Cardiac muscle cell (in vitro differentiated cells and primary cell): Measurements from ENCODE around the gene KCNMB2. TPM values are rescaled to one million over a fixed set of nuclear protein-coding genes. Genes with fewer than 3 reads are reported as not detected.
"Not testable (repeated sequence)": the region's sequence is repeated elsewhere in the genome, so short reads cannot be mapped to it uniquely, and the experiment has no call there.

Experiments
- DNase-seq, 2 donors: peaks; one replicate each; pipeline versions ENCODE4 v3.0.0 to v3.0.0-alpha.2; 2010 to 2017; ENCODE audit warnings: low read depth in 1 of 2, low spot score in 1 of 2
- H3K27ac ChIP-seq: fragments of 200-600 bp; sonication (generic); 2 replicates; pipeline ENCODE4 v1.5.1; 2016
- H3K27me3 ChIP-seq: fragments of 200-600 bp; sonication (generic); 2 replicates; pipeline ENCODE4 v1.6.0; 2016; ENCODE audit warnings: control low read depth
- H3K36me3 ChIP-seq: fragments of 200-600 bp; sonication (generic); 2 replicates; pipeline ENCODE4 v1.5.1; 2016; ENCODE audit warnings: control low read depth
- H3K4me1 ChIP-seq: fragments of 200-600 bp; sonication (generic); 2 replicates; pipeline ENCODE4 v1.8.1; 2017; ENCODE audit warnings: low read depth, mild to moderate bottlenecking, mixed run types
- H3K4me3 ChIP-seq: fragments of 200-600 bp; sonication (generic); 2 replicates; pipeline ENCODE4 v1.5.1; 2016; ENCODE audit warnings: mild to moderate bottlenecking
- H3K9me3 ChIP-seq: fragments of 200-600 bp; sonication (generic); 2 replicates; pipeline ENCODE4 v1.5.1; 2017; ENCODE audit warnings: low read depth, mild to moderate bottlenecking, control low read depth
- polyA plus RNA-seq: library from polyadenylated mRNA; unstranded; fragments of >200 nt; fragmentation: Nextera tagmentation; extraction: Ambion mirVana; gene quantifications from 2 replicates; pipeline ENCODE4 v1.2.1, GENCODE V29; 2016
- total RNA-seq: library from RNA; depleted of rRNA; stranded (reverse); fragments of >200 nt; gene quantifications from 2 replicates; pipeline ENCODE4 v1.2.3, GENCODE V29; 2016
- TF ChIP-seq, protein P1 (sequence below): IDR thresholded peaks from 2 replicates; pipeline ENCODE4 v1.5.1; 2012; ENCODE audit warnings: low read depth, mild to moderate bottlenecking, low read length

KCNMB2 gene
- total and polyA plus RNA-seq, 2 experiments from 2014 or later = 0.33 TPM; not detected in 1

- Histone ChIP-seq H3K9me3 (no peaks in the 10 kb centered on the region), H3K4me1 (no peaks in the 10 kb centered on the region), H3K4me3 (no peak overlapping the region), H3K27me3 (no peaks in the 10 kb centered on the region), H3K36me3 (no peaks in the 10 kb centered on the region), H3K27ac (no peak overlapping the region)
- DNase-seq = no peak
- TF ChIP-seq, protein P1, sequence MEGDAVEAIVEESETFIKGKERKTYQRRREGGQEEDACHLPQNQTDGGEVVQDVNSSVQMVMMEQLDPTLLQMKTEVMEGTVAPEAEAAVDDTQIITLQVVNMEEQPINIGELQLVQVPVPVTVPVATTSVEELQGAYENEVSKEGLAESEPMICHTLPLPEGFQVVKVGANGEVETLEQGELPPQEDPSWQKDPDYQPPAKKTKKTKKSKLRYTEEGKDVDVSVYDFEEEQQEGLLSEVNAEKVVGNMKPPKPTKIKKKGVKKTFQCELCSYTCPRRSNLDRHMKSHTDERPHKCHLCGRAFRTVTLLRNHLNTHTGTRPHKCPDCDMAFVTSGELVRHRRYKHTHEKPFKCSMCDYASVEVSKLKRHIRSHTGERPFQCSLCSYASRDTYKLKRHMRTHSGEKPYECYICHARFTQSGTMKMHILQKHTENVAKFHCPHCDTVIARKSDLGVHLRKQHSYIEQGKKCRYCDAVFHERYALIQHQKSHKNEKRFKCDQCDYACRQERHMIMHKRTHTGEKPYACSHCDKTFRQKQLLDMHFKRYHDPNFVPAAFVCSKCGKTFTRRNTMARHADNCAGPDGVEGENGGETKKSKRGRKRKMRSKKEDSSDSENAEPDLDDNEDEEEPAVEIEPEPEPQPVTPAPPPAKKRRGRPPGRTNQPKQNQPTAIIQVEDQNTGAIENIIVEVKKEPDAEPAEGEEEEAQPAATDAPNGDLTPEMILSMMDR = no peak
Observed at GRCh38 chr3:178514401-178514800, 21.8 kb upstream of the KCNMB2 start.

DNA sequence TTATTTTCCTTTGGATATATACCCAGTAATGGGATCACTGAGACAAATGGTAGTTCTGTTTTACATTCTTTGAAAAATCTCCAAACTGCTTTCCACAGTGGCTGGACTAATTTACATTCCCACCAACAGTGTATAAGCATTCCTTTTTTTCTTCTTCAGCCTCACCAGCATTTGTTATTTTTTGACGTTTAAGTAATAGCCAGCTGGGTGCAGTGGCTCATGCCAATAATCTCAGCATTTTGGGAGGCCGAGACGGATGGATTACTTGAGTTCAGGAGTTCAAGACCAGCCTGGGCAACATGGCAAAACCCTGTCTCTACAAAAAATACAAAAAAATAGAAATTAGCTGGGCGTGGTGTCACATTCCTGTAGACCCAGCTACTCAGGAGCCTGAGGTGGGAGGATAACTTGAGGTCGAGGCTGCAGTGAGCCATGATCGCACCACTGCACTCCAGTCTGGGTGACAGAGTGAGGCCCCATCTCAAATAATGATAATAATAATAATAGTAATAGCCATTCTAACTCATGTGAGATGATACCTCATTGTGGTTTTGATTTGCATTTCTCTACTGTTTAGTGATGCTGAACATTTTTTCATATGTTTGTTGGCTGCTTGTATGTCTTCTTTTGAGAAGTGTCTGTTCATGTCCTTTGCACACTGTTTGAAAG, 21.0 kb upstream of the KCNMB2 start:
- not testable (repeated sequence) for H3K4me3 ChIP-seq, H3K4me1 ChIP-seq, H3K36me3 ChIP-seq, H3K9me3 ChIP-seq, H3K27me3 ChIP-seq, H3K27ac ChIP-seq, DNase-seq

- H3K4me3 ChIP-seq = no peak overlapping the region
- H3K36me3 ChIP-seq = no peaks in the 10 kb centered on the region
- H3K9me3 ChIP-seq = no peaks in the 10 kb centered on the region
- no peak for DNase-seq
- H3K27me3 ChIP-seq = no peaks in the 10 kb centered on the region
- H3K4me1 ChIP-seq = no peaks in the 10 kb centered on the region
- TF ChIP-seq, protein P1 = no peak
- no peak overlapping the region for H3K27ac ChIP-seq
Observed at GRCh38 chr3:178517665-178518334, 18.4 kb upstream of the KCNMB2 start.

- Histone ChIP-seq H3K9me3 (no peaks in the 10 kb centered on the region), H3K4me3 (no peak overlapping the region), H3K27ac (no peak overlapping the region), H3K36me3 (no peaks in the 10 kb centered on the region), H3K4me1 (no peaks in the 10 kb centered on the region), H3K27me3 (no peaks in the 10 kb centered on the region)
- no peak for DNase-seq
- TF ChIP-seq, protein P1 = no peak
Observed at GRCh38 chr3:178518660-178519396, 17.4 kb upstream of the KCNMB2 start.

DNA sequence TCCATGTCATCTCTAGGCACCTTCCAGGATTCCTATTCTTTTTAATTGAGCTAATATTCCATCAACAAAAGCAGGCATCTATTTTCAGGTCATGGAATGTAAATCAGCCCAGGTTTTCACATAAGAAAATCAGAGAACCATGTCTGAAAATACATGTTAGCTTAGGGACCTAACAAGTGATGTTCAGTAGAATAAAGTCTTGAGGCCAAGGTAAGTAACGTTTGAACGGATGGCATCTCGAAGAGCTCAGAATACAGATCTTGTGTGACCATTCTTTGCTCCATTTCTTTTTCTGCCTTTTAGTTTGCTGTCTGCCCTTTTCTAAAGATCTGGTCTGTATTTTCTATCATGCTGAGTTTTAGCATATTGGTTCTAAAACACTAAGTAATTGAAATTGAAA, 16.5 kb upstream of the KCNMB2 start:
- no peaks in the 10 kb centered on the region for H3K27me3 ChIP-seq
- TF ChIP-seq, protein P1 = no peak
- H3K36me3 ChIP-seq = no peaks in the 10 kb centered on the region
- no peak overlapping the region for H3K27ac ChIP-seq
- H3K4me1 ChIP-seq = peaks cover under 1% of the 10 kb centered on the region
- H3K9me3 ChIP-seq = no peaks in the 10 kb centered on the region
- no peak overlapping the region for H3K4me3 ChIP-seq
- DNase-seq = no peak

GRCh38 chr3:178520451-178520850, 15.8 kb upstream of the KCNMB2 start:
- DNase-seq = no peak
- H3K4me1 ChIP-seq = peaks cover 8% of the 10 kb centered on the region
- H3K27ac ChIP-seq = no peak overlapping the region
- no peaks in the 10 kb centered on the region for H3K27me3 ChIP-seq
- TF ChIP-seq, protein P1 = no peak
- no peak overlapping the region for H3K4me3 ChIP-seq
- H3K9me3 ChIP-seq = no peaks in the 10 kb centered on the region
- no peaks in the 10 kb centered on the region for H3K36me3 ChIP-seq
